HFFc6 (cell line): ENCODE measurements around the gene RSPH10B2. TPM values are rescaled to one million over a fixed set of nuclear protein-coding genes. Genes with fewer than 3 reads are reported as not detected.
A peak's percentile ranks its signal among the peaks of the same experiment; 100 is the strongest.
"Not testable (repeated sequence)": the region's sequence is repeated elsewhere in the genome, so short reads cannot be mapped to it uniquely, and the experiment has no call there.

Source experiments
- DNase-seq: peaks from one replicate; pipeline ENCODE4 v3.0.0-alpha.2; 2018
- H3K27ac Mint-ChIP-seq: 2 replicates; pipeline ENCODE4 v1.8.0; 2020; ENCODE audit warnings: mild to moderate bottlenecking, mixed read lengths
- H3K27me3 Mint-ChIP-seq: 2 replicates; pipeline ENCODE4 v1.8.0; 2021; ENCODE audit warnings: mild to moderate bottlenecking, moderate library complexity, mixed read lengths; ENCODE audit not compliant: insufficient read depth
- H3K36me3 Mint-ChIP-seq: 2 replicates; pipeline ENCODE4 v1.8.0; 2021; ENCODE audit warnings: low read depth, mixed read lengths
- H3K4me1 Mint-ChIP-seq: 2 replicates; pipeline ENCODE4 v1.8.0; 2020; ENCODE audit warnings: low read depth, mixed read lengths
- H3K4me3 Mint-ChIP-seq: 2 replicates; pipeline ENCODE4 v1.8.0; 2020; ENCODE audit warnings: mild to moderate bottlenecking, moderate library complexity, mixed read lengths
- H3K9me3 Mint-ChIP-seq: 2 replicates; pipeline ENCODE4 v1.8.0; 2020; ENCODE audit warnings: mild to moderate bottlenecking, mixed read lengths
- total RNA-seq, 6 experiments: library from RNA; stranded (reverse); fragmentation: NEBNext Ultra II Directional; extraction: Animal tissue kit (Norgen Biotek cat#: 25700); gene quantifications; 2 replicates in 1 of 6; 3 replicates in 5 of 6; pipeline ENCODE4 v1.2.3, GENCODE V29; 2021
- TF ChIP-seq, protein P1 (sequence below): fragments of 200-600 bp; sonication (generic); IDR thresholded peaks from 2 replicates; pipeline ENCODE4 v1.5.0; 2021; ENCODE audit warnings: antibody characterized with exemption, mild to moderate bottlenecking

Gene RSPH10B2
- total RNA-seq, 6 experiments from 2014 or later = not detected

- no peak overlapping the region for H3K4me3 Mint-ChIP-seq
- TF ChIP-seq, protein P1, sequence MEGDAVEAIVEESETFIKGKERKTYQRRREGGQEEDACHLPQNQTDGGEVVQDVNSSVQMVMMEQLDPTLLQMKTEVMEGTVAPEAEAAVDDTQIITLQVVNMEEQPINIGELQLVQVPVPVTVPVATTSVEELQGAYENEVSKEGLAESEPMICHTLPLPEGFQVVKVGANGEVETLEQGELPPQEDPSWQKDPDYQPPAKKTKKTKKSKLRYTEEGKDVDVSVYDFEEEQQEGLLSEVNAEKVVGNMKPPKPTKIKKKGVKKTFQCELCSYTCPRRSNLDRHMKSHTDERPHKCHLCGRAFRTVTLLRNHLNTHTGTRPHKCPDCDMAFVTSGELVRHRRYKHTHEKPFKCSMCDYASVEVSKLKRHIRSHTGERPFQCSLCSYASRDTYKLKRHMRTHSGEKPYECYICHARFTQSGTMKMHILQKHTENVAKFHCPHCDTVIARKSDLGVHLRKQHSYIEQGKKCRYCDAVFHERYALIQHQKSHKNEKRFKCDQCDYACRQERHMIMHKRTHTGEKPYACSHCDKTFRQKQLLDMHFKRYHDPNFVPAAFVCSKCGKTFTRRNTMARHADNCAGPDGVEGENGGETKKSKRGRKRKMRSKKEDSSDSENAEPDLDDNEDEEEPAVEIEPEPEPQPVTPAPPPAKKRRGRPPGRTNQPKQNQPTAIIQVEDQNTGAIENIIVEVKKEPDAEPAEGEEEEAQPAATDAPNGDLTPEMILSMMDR = peak; percentile 27
- no peaks in the 10 kb centered on the region for H3K9me3 Mint-ChIP-seq
Measured at GRCh38 chr7:6718124-6718523, 35.8 kb upstream of the RSPH10B2 start.

GRCh38 chr7:6724351-6724750 lies 29.6 kb upstream of the RSPH10B2 start:
- not testable (repeated sequence) for H3K4me3 Mint-ChIP-seq, DNase-seq, H3K9me3 Mint-ChIP-seq, H3K36me3 Mint-ChIP-seq, H3K27ac Mint-ChIP-seq, H3K4me1 Mint-ChIP-seq
- H3K27me3 Mint-ChIP-seq = peaks cover 23% of the 10 kb centered on the region

More at GRCh38 chr7:6718124-6718523, 35.8 kb upstream of the RSPH10B2 start:
- no peaks in the 10 kb centered on the region for H3K4me1 Mint-ChIP-seq
- H3K36me3 Mint-ChIP-seq = 0 out of 2 replicates have a peak, but pooled peaks cover 5% of the 10 kb centered on the region
- DNase-seq = no peak
- H3K27me3 Mint-ChIP-seq = peaks cover 32% of the 10 kb centered on the region
- no peak overlapping the region for H3K27ac Mint-ChIP-seq

- no peak overlapping the region for H3K27ac Mint-ChIP-seq
- H3K4me1 Mint-ChIP-seq = peaks cover 7% of the 10 kb centered on the region
- TF ChIP-seq, protein P1 = no peak
Measured at GRCh38 chr7:6725003-6725402, 28.9 kb upstream of the RSPH10B2 start.

GRCh38 chr7:6726341-6726740 lies 27.6 kb upstream of the RSPH10B2 start:
- H3K4me1 Mint-ChIP-seq = peaks cover 17% of the 10 kb centered on the region
- peaks cover 14% of the 10 kb centered on the region for H3K27me3 Mint-ChIP-seq
- not testable (repeated sequence) for H3K27ac Mint-ChIP-seq, H3K36me3 Mint-ChIP-seq, H3K4me3 Mint-ChIP-seq, DNase-seq, H3K9me3 Mint-ChIP-seq

More at GRCh38 chr7:6725003-6725402, 28.9 kb upstream of the RSPH10B2 start:
- Mint-ChIP-seq H3K4me3 (no peak overlapping the region), H3K36me3 (peaks cover 5% of the 10 kb centered on the region; the same call in 1 of the 2 replicates), H3K9me3 (no peaks in the 10 kb centered on the region; the same call in 1 of the 2 replicates), H3K27me3 (peaks cover 20% of the 10 kb centered on the region)
- DNase-seq = no peak

- peaks cover 4% of the 10 kb centered on the region; the same call in 1 of the 2 replicates for H3K27me3 Mint-ChIP-seq
- DNase-seq = no peak
- H3K27ac Mint-ChIP-seq = no peak overlapping the region
- TF ChIP-seq, protein P1 = no peak
- no peak overlapping the region for H3K4me3 Mint-ChIP-seq
- H3K4me1 Mint-ChIP-seq = peaks cover 17% of the 10 kb centered on the region
- H3K36me3 Mint-ChIP-seq = peaks cover 10% of the 10 kb centered on the region
- no peaks in the 10 kb centered on the region; the same call in 1 of the 2 replicates for H3K9me3 Mint-ChIP-seq
Measured at GRCh38 chr7:6727663-6728062, 26.2 kb upstream of the RSPH10B2 start.

DNA sequence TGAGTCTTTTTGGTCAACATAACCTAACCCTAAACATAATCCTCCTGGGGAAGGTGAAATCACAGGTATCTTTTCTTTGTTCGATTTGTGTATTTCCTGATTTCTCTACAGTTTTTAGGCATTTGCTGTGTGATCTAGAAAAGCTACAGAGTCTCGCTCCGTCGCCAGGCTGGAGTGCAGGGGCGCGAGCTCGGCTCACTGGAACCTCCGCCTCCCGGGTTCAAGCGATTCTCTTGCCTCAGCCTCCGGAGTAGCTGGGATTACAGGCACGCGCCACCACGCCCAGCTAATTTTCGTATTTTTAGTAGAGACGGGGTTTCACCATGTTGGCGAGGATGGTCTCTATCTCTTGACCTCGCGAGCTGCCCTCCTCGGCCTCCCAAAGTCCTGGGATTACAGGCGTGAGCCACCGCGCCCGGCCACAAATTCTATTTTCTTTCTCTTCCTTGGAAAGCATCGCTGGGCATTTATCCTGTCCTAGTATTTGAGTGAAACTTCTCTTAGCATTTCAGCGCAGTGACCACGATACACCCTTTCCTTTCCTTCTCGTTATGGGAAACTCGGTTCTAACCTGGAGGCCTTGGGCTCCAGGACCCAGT lies 24.9 kb upstream of the RSPH10B2 start:
- Mint-ChIP-seq H3K4me3 (peak overlapping the region; percentile 97), H3K4me1 (peaks cover 17% of the 10 kb centered on the region), H3K36me3 (peaks cover 18% of the 10 kb centered on the region), H3K27ac (peak overlapping the region; percentile 95)
- H3K27me3 Mint-ChIP-seq, DNase-seq, H3K9me3 Mint-ChIP-seq: not testable (repeated sequence)

GRCh38 chr7:6729492-6730342 lies 24.2 kb upstream of the RSPH10B2 start:
- DNase-seq = peak; percentile 81
- Mint-ChIP-seq H3K27ac (peak overlapping the region; percentile 95), H3K36me3 (peaks cover 23% of the 10 kb centered on the region), H3K4me3 (peak overlapping the region; percentile 97), H3K4me1 (peaks cover 17% of the 10 kb centered on the region), H3K9me3 (no peaks in the 10 kb centered on the region; the same call in 1 of the 2 replicates), H3K27me3 (no peaks in the 10 kb centered on the region)
- TF ChIP-seq, protein P1 = peak; percentile 22; the same call in 1 of the 2 replicates
